ENCODE measurements around the gene CTNNA1.

Gene CTNNA1

GRCh38 chr5:138964647-138965201 lies 211.5 kb downstream of the CTNNA1 start:
- H3K27ac ChIP-seq (ENCODE audit: low read depth, low read length): no peak overlapping the region
- no peaks in the 10 kb centered on the region for H3K27me3 ChIP-seq (ENCODE audit: control insufficient read depth in 5 of 5, insufficient read depth in 4 of 5, low read length in 5 of 5)
- H3K9ac ChIP-seq (ENCODE audit: low read length in 5 of 5): no peak overlapping the region
- H3K4me3 ChIP-seq (ENCODE audit: low read depth in 1 of 5, low read length in 5 of 5): no peak overlapping the region
- no peaks in the 10 kb centered on the region for H3K36me3 ChIP-seq (ENCODE audit: control insufficient read depth in 5 of 5, insufficient read depth in 5 of 5, low read length in 5 of 5)
- H3K9me3 ChIP-seq (ENCODE audit: control insufficient read depth in 5 of 5, low read length in 5 of 5): no peaks in the 10 kb centered on the region
- H3K4me1 ChIP-seq (ENCODE audit: control insufficient read depth in 5 of 5, insufficient read depth in 5 of 5, low read length in 5 of 5): peaks cover 0 to 10% (median 4%) of the 10 kb centered on the region in 5 donors

- Histone ChIP-seq H3K4me1 (ENCODE audit: control insufficient read depth in 5 of 5, insufficient read depth in 5 of 5, low read length in 5 of 5) (peaks cover 0 to 10% (median 4%) of the 10 kb centered on the region in 5 donors), H3K9me3 (ENCODE audit: control insufficient read depth in 5 of 5, low read length in 5 of 5) (no peaks in the 10 kb centered on the region)
Observed at GRCh38 chr5:138965626-138966025, 212.4 kb downstream of the CTNNA1 start.

GRCh38 chr5:138966236-138966985 lies 213.2 kb downstream of the CTNNA1 start:
- H3K4me3 ChIP-seq (ENCODE audit: low read depth in 1 of 5, low read length in 5 of 5): no peak overlapping the region
- H3K36me3 ChIP-seq (ENCODE audit: control insufficient read depth in 5 of 5, insufficient read depth in 5 of 5, low read length in 5 of 5): no peaks in the 10 kb centered on the region
- H3K4me1 ChIP-seq (ENCODE audit: control insufficient read depth in 5 of 5, insufficient read depth in 5 of 5, low read length in 5 of 5): peaks cover 0 to 10% (median 4%) of the 10 kb centered on the region in 5 donors
- no peaks in the 10 kb centered on the region for H3K27me3 ChIP-seq (ENCODE audit: control insufficient read depth in 5 of 5, insufficient read depth in 4 of 5, low read length in 5 of 5)
- H3K9ac ChIP-seq (ENCODE audit: low read length in 5 of 5): no peak overlapping the region
- no peaks in the 10 kb centered on the region for H3K9me3 ChIP-seq (ENCODE audit: control insufficient read depth in 5 of 5, low read length in 5 of 5)
- no peak overlapping the region for H3K27ac ChIP-seq (ENCODE audit: low read depth, low read length)

More at GRCh38 chr5:138965626-138966025, 212.4 kb downstream of the CTNNA1 start:
- Histone ChIP-seq H3K36me3 (ENCODE audit: control insufficient read depth in 5 of 5, insufficient read depth in 5 of 5, low read length in 5 of 5) (no peaks in the 10 kb centered on the region), H3K27me3 (ENCODE audit: control insufficient read depth in 5 of 5, insufficient read depth in 4 of 5, low read length in 5 of 5) (no peaks in the 10 kb centered on the region), H3K27ac (ENCODE audit: low read depth, low read length) (no peak overlapping the region), H3K4me3 (ENCODE audit: low read depth in 1 of 5, low read length in 5 of 5) (no peak overlapping the region), H3K9ac (ENCODE audit: low read length in 5 of 5) (no peak overlapping the region)

GRCh38 chr5:138967791-138968448 lies 214.7 kb downstream of the CTNNA1 start:
- Histone ChIP-seq H3K27ac (ENCODE audit: low read depth, low read length) (no peak overlapping the region), H3K9ac (ENCODE audit: low read length in 5 of 5) (no peak overlapping the region), H3K4me1 (ENCODE audit: control insufficient read depth in 5 of 5, insufficient read depth in 5 of 5, low read length in 5 of 5) (peaks cover 3 to 15% (median 14%) of the 10 kb centered on the region in 5 donors)

DNA sequence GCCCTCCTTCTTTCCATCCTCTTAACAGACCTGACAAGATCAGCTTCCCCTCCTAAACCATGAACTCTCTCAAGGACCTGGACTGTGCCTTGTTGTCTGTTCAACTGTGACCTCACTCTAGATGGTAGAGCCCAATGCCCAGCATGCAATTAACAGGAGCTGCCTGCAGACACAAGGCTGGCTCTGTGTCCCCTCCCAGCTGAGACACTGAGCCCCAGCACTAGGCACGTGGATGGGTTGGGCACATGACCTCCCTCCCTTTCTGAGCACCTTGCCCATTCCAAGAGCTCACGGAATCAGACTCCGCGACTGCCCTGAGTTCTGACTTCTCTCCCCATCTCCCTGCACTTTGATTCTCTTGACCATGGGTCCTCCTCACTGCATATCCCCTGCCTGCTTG lies 215.4 kb downstream of the CTNNA1 start:
- Histone ChIP-seq H3K27me3 (ENCODE audit: control insufficient read depth in 5 of 5, insufficient read depth in 4 of 5, low read length in 5 of 5) (no peaks in the 10 kb centered on the region), H3K9me3 (ENCODE audit: control insufficient read depth in 5 of 5, low read length in 5 of 5) (no peaks in the 10 kb centered on the region), H3K4me3 (ENCODE audit: low read depth in 1 of 5, low read length in 5 of 5) (no peak overlapping the region), H3K27ac (ENCODE audit: low read depth, low read length) (no peak overlapping the region), H3K9ac (ENCODE audit: low read length in 5 of 5) (no peak overlapping the region), H3K4me1 (ENCODE audit: control insufficient read depth in 5 of 5, insufficient read depth in 5 of 5, low read length in 5 of 5) (peaks cover 3 to 16% (median 14%) of the 10 kb centered on the region in 5 donors), H3K36me3 (ENCODE audit: control insufficient read depth in 5 of 5, insufficient read depth in 5 of 5, low read length in 5 of 5) (no peaks in the 10 kb centered on the region)

More at GRCh38 chr5:138967791-138968448, 214.7 kb downstream of the CTNNA1 start:
- Histone ChIP-seq H3K36me3 (ENCODE audit: control insufficient read depth in 5 of 5, insufficient read depth in 5 of 5, low read length in 5 of 5) (no peaks in the 10 kb centered on the region), H3K9me3 (ENCODE audit: control insufficient read depth in 5 of 5, low read length in 5 of 5) (no peaks in the 10 kb centered on the region), H3K4me3 (ENCODE audit: low read depth in 1 of 5, low read length in 5 of 5) (no peak overlapping the region), H3K27me3 (ENCODE audit: control insufficient read depth in 5 of 5, insufficient read depth in 4 of 5, low read length in 5 of 5) (no peaks in the 10 kb centered on the region)

DNA sequence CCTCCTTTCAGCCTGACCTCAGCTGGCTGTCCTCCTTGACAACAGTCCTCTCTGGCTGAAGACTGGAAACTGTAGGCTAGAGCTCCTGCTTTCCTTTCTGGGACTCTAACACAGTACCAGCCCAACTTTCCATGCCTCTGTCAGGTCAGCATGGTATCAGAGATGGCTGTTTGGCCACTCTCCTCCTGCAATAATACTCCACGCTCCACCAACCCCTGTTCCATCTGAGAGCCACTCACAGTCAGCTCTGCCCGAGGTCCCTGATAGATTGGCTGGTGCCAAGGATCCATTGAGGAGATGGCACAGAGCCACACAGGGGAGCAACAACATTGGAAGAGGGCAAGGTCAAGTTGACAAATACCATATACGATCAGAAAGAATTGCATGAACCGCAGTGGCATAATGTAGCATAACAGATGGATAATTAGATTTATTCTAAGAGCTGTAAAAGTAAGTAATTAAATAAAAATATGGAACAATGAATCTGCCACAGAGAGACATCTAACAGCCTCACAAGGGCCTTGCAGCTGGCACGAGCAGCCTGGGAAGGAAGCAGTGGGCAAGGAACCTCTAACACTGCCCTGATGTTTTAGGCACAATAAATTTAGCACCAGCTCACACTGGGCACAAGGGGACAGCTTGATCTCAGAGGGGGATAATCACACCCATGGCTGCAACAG lies 216.2 kb downstream of the CTNNA1 start:
- Histone ChIP-seq H3K9me3 (ENCODE audit: control insufficient read depth in 5 of 5, low read length in 5 of 5) (no peaks in the 10 kb centered on the region), H3K4me3 (ENCODE audit: low read depth in 1 of 5, low read length in 5 of 5) (no peak overlapping the region), H3K27me3 (ENCODE audit: control insufficient read depth in 5 of 5, insufficient read depth in 4 of 5, low read length in 5 of 5) (no peaks in the 10 kb centered on the region), H3K9ac (ENCODE audit: low read length in 5 of 5) (no peak overlapping the region), H3K36me3 (ENCODE audit: control insufficient read depth in 5 of 5, insufficient read depth in 5 of 5, low read length in 5 of 5) (no peaks in the 10 kb centered on the region), H3K27ac (ENCODE audit: low read depth, low read length) (no peak overlapping the region), H3K4me1 (ENCODE audit: control insufficient read depth in 5 of 5, insufficient read depth in 5 of 5, low read length in 5 of 5) (peaks cover 3 to 23% (median 16%) of the 10 kb centered on the region in 5 donors)

GRCh38 chr5:138972230-138972629 lies 219.0 kb downstream of the CTNNA1 start:
- Histone ChIP-seq H3K27ac (ENCODE audit: low read depth, low read length) (no peak overlapping the region), H3K36me3 (ENCODE audit: control insufficient read depth in 5 of 5, insufficient read depth in 5 of 5, low read length in 5 of 5) (no peaks in the 10 kb centered on the region), H3K9me3 (ENCODE audit: control insufficient read depth in 5 of 5, low read length in 5 of 5) (no peaks in the 10 kb centered on the region), H3K9ac (ENCODE audit: low read length in 5 of 5) (no peak overlapping the region), H3K4me1 (ENCODE audit: control insufficient read depth in 5 of 5, insufficient read depth in 5 of 5, low read length in 5 of 5) (peaks cover 6 to 34% (median 28%) of the 10 kb centered on the region in 5 donors), H3K27me3 (ENCODE audit: control insufficient read depth in 5 of 5, insufficient read depth in 4 of 5, low read length in 5 of 5) (no peaks in the 10 kb centered on the region), H3K4me3 (ENCODE audit: low read depth in 1 of 5, low read length in 5 of 5) (no peak overlapping the region)

DNA sequence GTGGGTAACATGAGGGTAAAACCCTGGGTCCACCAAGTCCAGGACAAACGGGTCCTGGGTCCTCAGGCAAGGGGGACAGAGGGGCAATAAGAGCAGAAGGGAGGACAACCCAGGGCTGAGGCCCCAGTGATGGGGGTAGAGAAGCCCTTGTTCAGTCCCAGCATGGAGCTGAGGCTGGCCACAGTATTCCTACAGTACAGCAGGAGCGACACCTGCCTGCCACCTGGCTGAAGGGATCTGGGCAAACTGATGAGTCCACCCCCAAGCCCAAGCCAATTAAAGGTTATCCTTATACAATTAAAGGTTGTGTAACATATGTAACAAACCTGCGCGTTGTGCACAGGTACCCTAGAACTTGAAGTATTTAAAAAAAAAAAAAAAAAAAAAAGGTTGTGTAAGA lies 219.6 kb downstream of the CTNNA1 start:
- Histone ChIP-seq H3K36me3 (ENCODE audit: control insufficient read depth in 5 of 5, insufficient read depth in 5 of 5, low read length in 5 of 5) (no peaks in the 10 kb centered on the region), H3K27ac (ENCODE audit: low read depth, low read length) (no peak overlapping the region), H3K27me3 (ENCODE audit: control insufficient read depth in 5 of 5, insufficient read depth in 4 of 5, low read length in 5 of 5) (no peaks in the 10 kb centered on the region), H3K9ac (ENCODE audit: low read length in 5 of 5) (no peak overlapping the region), H3K9me3 (ENCODE audit: control insufficient read depth in 5 of 5, low read length in 5 of 5) (no peaks in the 10 kb centered on the region), H3K4me1 (ENCODE audit: control insufficient read depth in 5 of 5, insufficient read depth in 5 of 5, low read length in 5 of 5) (peaks cover 6 to 34% (median 28%) of the 10 kb centered on the region in 5 donors), H3K4me3 (ENCODE audit: low read depth in 1 of 5, low read length in 5 of 5) (no peak overlapping the region)

DNA sequence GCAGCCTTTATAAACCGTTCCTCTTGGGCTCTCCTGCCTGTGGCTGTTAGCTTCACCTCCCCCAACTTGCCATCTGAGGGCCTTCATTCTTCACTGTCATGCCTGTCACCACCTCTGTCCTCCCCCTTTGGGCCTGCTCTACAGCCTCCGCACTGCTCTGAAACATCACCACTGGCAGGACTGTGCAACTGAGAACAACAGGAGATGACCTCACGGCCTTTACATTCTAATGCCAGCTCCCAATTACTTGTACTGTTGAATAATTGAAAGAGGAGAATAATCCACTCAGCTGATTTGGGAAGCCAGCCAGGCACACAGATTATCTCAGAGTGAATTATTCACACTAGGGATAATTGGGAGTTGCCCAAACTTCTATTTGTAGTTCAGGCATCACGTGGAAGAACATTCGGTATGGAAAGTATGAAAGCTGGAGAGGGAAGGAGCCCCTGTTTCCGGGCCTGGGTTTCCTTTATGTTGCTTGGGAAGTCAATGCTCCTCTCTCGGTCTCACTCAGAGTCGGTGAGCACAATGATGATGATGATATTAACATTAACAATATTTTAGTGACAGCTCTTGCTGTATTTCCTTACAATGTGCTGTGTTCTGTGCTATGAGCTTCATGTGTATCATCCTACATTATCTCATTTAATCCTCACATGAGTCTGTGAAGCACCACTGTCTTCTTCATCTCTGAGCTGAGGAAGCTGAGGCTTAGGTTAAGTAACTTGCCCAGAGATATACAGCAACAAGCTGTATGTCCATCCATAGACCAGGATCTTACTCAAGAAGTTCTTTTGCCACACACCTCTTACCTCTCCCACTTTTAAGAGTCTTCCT lies 221.2 kb downstream of the CTNNA1 start:
- H3K9me3 ChIP-seq (ENCODE audit: control insufficient read depth in 5 of 5, low read length in 5 of 5): no peaks in the 10 kb centered on the region

More for the DNA sequence above, 221.2 kb downstream of the CTNNA1 start:
- Histone ChIP-seq H3K4me3 (ENCODE audit: low read depth in 1 of 5, low read length in 5 of 5) (peak overlapping the region in 1 of 5 donors; percentile 1), H3K9ac (ENCODE audit: low read length in 5 of 5) (no peak overlapping the region), H3K27ac (ENCODE audit: low read depth, low read length) (peak overlapping the region; percentile 42), H3K36me3 (ENCODE audit: control insufficient read depth in 5 of 5, insufficient read depth in 5 of 5, low read length in 5 of 5) (no peaks in the 10 kb centered on the region), H3K4me1 (ENCODE audit: control insufficient read depth in 5 of 5, insufficient read depth in 5 of 5, low read length in 5 of 5) (peaks cover 6 to 34% (median 28%) of the 10 kb centered on the region in 5 donors), H3K27me3 (ENCODE audit: control insufficient read depth in 5 of 5, insufficient read depth in 4 of 5, low read length in 5 of 5) (no peaks in the 10 kb centered on the region)
